ENCODE results near the gene ADAMTS14. TPM values are rescaled to one million over a fixed set of nuclear protein-coding genes. Genes with fewer than 3 reads are reported as not detected.

Gene ADAMTS14
- total RNA-seq, 2 experiments from 2014 or later = not detected

DNA sequence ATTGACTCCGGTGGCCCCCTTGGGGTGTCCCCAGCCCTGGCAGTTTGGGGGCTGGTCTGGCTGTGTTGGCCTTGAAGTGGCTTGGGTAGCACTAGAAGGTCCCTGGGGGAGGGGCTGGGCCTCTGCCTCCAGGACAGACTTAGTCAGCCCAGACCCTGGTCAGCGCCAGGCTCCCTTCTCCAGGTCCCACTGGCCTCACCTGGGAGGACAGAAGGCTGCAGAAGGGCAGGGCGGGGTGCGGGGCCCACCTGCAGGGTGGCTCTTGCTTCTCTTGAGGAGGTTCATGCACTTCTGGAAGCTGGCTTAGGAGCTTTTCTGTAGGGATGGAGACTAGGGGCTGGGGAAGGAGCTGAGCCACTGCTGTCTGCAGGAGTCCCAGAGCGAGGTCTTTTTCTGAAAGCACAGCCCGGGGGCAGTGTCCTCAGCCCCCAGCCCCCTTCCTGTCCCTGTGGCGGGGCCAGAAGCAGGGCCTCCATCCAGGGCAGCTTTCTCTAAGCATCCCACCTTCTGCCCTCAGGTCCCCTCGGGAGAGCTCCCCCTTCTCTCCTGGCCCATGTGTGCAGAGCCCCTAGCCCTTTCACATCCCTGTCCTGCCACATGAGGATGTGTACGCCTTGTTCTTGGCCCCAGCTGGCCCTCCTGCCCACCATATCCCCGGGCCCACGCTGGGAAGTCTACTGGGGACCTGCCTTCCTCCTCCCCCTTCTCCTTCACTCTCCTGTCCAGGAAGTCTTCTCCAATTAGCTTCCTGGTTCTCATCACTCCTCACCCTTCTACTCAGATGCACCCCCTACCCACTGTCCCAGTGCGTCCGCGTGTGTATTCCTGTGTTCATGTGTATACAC, 101.9 kb downstream of the ADAMTS14 start:
- H3K4me1 Mint-ChIP-seq = no peaks in the 10 kb centered on the region
- H3K9me3 Mint-ChIP-seq = no peaks in the 10 kb centered on the region
- POLR2A ChIA-PET = no interaction called here
- no peaks in the 10 kb centered on the region for H3K36me3 Mint-ChIP-seq (ENCODE audit: low read depth)
- CTCF ChIA-PET = no interaction called here
- H3K4me3 Mint-ChIP-seq = no peak overlapping the region
- DNase-seq = no peak
- peaks cover 2% of the 10 kb centered on the region for H3K27me3 Mint-ChIP-seq
- no peak overlapping the region for H3K27ac Mint-ChIP-seq

DNA sequence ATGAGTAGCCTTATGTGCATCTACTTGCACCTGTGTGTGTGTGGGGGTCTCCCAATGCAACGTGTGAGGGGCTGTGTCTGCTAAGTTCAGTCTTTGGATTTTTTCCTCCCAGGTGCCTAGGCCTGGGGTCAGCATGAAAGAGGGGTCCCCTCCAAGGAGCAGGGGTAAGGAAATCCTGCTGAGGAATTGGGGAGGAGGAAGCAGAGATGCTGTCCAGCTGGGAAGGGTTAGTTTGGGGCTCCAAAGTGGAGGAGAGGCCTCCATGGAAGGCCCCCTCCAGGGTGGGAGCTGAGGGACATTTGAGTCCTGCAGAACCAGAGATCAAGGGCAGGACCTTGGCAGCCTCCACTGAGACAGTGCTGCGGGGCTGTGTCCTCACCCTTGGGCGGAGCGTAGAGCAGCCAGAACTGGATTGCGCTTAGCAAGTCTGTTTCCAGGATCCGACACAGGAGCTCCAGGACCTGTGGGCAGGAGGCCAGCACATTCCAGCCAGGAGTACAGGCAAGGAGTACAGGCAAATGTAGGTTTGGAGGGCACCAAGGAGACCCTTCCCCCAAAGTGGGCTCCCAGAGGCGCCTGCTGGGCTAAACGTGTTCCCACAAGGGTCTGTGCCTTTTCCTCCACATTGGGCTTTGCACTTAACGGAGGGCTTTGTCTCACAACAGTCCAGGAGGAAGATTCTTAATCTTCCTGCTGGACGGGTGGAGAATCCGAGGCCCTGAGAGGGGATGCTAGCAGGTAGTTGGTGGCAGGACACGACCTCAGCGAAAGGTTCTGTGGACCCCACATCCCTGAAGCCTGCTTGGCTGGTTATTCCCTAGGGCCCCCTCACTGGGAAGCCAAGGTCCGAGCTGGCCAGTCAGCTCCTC, 102.7 kb downstream of the ADAMTS14 start:
- ChIA-PET CTCF (interaction anchor here (1.0 kb wide), 1 partner anchor 28 kb away, joined by 3 read pairs; no protein-coding TSS in a partner anchor), POLR2A (no interaction called here)
- H3K27me3 Mint-ChIP-seq = no peaks in the 10 kb centered on the region
- no peak overlapping the region for H3K4me3 Mint-ChIP-seq
- H3K4me1 Mint-ChIP-seq = no peaks in the 10 kb centered on the region
- H3K27ac Mint-ChIP-seq = no peak overlapping the region
- H3K9me3 Mint-ChIP-seq = no peaks in the 10 kb centered on the region
- no peaks in the 10 kb centered on the region for H3K36me3 Mint-ChIP-seq (ENCODE audit: low read depth)
- no peak for DNase-seq

DNA sequence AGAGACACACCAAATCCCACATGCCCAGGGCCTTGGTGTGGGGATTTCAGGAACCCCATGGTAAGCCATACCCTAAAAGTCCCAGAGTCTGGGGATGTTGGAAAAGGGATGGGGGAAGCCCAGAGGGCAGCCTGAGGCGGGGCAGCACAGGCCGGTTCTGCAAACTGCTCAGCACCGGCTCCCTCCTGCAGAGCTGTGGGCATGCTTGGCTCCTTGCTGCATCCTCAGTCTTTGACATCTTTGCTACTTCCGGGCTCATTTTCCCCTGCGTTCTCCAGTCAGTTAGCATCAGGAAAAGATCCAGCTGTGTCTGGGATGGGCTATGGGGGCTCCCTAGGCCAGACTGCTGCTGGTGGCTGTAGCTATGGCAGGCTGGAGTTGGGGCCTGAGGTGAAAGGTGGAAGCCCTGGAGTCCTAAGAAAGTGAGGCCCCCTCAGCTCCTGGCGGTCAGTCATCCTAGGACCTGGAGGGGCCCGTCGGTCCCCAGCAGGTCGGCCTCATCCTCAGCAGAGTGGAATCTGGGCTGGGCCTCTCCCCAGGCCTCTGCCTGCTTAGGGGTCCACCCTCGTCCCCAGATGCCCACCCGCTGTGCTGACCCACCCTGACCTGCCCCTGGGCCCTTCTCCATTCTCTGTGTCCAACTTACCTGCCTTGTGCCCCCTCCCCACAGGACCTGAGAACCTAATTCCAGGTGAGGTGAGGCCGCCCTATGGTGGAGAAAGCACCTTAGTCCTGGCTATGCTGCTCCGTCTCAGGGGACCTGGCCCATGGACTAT, 103.6 kb downstream of the ADAMTS14 start:
- Mint-ChIP-seq H3K36me3 (ENCODE audit: low read depth) (no peaks in the 10 kb centered on the region), H3K27me3 (no peaks in the 10 kb centered on the region), H3K4me1 (no peaks in the 10 kb centered on the region), H3K9me3 (no peaks in the 10 kb centered on the region), H3K27ac (no peak overlapping the region), H3K4me3 (no peak overlapping the region)
- DNase-seq = no peak
- POLR2A ChIA-PET = no interaction called here
- CTCF ChIA-PET = interaction anchor here (1.0 to 1.1 kb wide), 2 partner anchors 27 to 216 kb away, joined by 3 read pairs; no protein-coding TSS in a partner anchor

DNA sequence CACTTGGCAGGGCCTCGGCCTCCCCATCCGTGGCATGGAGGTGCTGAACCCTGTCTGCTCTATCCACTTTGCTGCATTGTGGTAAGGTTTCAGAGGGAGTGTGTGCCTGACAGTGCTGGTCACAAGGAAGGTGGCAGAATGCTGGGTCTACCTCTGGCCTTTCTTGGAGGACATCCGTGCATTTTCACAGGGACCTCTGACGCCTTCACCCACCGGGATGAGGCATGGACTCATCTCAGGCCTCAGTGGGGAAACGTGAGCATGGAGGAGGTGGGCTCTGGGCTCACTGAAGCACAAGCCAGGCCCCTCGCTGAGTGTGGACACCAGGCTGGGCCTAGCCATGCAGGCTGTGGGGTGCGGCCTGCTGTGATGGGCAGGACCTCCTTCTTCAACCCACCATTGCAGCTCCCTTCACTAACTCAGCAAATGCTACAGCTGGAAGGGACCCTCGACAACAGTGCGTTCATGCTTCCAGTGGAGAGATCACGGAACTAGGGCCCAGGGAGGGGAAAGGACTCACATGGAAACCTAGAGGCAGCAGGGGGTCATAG, 104.2 kb downstream of the ADAMTS14 start:
- Mint-ChIP-seq H3K4me1 (no peaks in the 10 kb centered on the region), H3K36me3 (ENCODE audit: low read depth) (no peaks in the 10 kb centered on the region), H3K27me3 (no peaks in the 10 kb centered on the region), H3K4me3 (no peak overlapping the region), H3K9me3 (no peaks in the 10 kb centered on the region), H3K27ac (no peak overlapping the region)
- ChIA-PET POLR2A (no interaction called here), CTCF (interaction anchor here (1.0 to 1.1 kb wide), 2 partner anchors 26 to 217 kb away, joined by 3 read pairs; no protein-coding TSS in a partner anchor)
- DNase-seq = no peak

DNA sequence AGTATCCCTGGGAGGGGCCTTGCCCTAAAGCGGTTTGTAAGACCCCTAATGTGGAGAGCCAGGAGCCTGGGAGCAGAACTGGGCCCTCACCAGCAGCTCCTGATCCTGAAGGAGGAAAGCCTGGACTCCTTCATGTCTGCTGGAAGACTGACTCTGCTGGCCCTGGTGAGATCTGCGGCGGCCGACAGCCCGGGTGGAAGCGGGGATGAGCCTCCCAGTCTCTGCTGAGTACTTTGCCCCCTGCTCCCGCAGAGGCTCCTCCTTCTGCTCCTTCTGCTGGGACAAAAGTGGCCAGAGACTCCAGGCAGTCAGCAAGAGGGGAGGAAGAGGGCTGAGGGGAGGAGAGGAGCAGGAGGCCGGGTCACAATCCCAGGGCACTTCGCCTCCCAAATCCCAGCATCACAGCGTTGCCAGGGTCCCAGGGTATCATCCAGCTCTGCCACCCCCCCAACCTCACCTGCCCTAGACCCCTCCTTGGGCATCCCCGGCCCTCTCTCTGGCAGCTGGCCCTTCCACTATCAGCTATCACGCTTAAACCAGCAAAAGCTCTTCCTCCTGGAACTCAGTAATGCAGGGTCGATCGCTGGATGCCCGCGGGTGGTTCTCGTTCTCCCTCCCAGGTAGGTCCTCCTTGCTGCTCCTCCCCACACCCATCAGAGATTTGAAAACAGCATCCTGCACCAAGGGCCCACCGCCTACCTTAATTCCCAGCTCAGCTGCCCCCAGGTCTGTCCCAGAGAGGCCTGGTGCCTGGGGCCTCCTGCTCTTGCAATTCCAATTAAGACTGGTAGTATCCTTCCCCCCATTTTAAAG, 105.0 kb downstream of the ADAMTS14 start:
- H3K27me3 Mint-ChIP-seq = no peaks in the 10 kb centered on the region
- H3K9me3 Mint-ChIP-seq = no peaks in the 10 kb centered on the region
- H3K4me1 Mint-ChIP-seq = no peaks in the 10 kb centered on the region
- no peaks in the 10 kb centered on the region for H3K36me3 Mint-ChIP-seq (ENCODE audit: low read depth)
- DNase-seq = no peak
- no peak overlapping the region for H3K27ac Mint-ChIP-seq
- H3K4me3 Mint-ChIP-seq = no peak overlapping the region
- ChIA-PET CTCF (interaction anchor here (0.9 to 1.1 kb wide), 2 partner anchors 19 to 218 kb away, joined by 3 read pairs; no protein-coding TSS in a partner anchor), POLR2A (no interaction called here)

DNA sequence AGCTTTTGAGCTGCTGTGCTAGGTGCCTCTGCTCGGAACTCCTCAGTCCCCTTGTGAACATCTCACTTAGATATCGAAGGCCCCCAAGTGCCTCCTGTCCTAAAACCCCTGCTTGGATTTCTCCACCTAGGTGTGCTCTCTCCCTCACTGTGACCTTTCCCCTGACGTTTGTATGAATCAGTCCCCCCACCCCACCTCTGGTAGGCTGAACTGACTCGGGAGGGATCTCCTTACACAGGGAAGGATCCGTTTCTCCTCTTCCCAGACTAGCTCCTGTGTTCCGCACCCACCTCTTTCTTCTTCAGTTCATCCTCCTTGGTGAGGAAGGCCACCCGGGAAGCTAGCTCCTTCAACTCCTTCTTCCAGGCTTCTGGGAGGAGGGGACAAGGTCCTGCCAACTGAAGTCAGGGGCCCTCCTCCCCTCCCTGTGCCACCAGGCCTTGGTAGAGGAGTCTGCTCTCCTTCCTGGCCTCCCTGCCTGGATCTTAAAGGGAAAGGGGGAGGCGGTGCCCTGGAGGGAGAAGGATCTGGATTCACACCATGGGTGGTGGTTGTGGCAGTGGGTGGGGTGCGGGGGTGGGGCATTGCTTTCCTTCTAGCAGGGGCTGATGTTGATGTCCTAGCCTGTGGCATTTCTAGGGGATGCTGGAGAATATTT, 106.1 kb downstream of the ADAMTS14 start:
- no peaks in the 10 kb centered on the region for H3K4me1 Mint-ChIP-seq
- CTCF ChIA-PET = interaction anchor here (0.6 kb wide), 1 partner anchor 263 kb away, joined by 3 read pairs; no protein-coding TSS in a partner anchor
- POLR2A ChIA-PET = no interaction called here

DNA sequence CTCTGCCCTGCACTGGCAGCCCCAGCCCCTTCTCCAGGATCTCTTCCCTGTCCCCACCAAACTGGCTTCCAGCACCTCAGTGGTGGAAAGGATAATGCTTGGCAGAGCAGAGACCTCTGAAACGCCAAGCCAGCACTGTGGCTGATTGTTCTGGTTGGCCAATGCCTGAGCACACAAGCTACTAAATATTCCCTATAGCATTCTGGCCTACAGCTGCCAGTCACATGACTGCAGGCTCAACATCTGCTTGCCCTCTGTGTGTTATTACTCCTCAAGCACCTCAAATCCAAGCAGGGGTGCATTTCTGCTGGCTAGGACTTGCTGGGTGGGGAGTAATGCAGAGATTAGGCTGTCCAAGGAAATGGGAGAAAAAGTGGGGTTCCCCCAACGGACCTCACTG, 106.8 kb downstream of the ADAMTS14 start:
- ChIA-PET POLR2A (no interaction called here), CTCF (interaction anchor here (0.6 kb wide), 1 partner anchor 414 kb away, joined by 4 read pairs; no protein-coding TSS in a partner anchor)
- H3K27me3 Mint-ChIP-seq = peaks cover 3% of the 10 kb centered on the region
- H3K4me3 Mint-ChIP-seq = no peak overlapping the region
- no peaks in the 10 kb centered on the region for H3K36me3 Mint-ChIP-seq (ENCODE audit: low read depth)
- no peaks in the 10 kb centered on the region for H3K4me1 Mint-ChIP-seq
- no peak for DNase-seq
- H3K9me3 Mint-ChIP-seq = no peaks in the 10 kb centered on the region
- H3K27ac Mint-ChIP-seq = no peak overlapping the region

More for the DNA sequence above, 106.1 kb downstream of the ADAMTS14 start:
- Mint-ChIP-seq H3K27ac (no peak overlapping the region), H3K4me3 (no peak overlapping the region), H3K27me3 (peaks cover 3% of the 10 kb centered on the region), H3K36me3 (ENCODE audit: low read depth) (no peaks in the 10 kb centered on the region), H3K9me3 (no peaks in the 10 kb centered on the region)
- DNase-seq = no peak

DNA sequence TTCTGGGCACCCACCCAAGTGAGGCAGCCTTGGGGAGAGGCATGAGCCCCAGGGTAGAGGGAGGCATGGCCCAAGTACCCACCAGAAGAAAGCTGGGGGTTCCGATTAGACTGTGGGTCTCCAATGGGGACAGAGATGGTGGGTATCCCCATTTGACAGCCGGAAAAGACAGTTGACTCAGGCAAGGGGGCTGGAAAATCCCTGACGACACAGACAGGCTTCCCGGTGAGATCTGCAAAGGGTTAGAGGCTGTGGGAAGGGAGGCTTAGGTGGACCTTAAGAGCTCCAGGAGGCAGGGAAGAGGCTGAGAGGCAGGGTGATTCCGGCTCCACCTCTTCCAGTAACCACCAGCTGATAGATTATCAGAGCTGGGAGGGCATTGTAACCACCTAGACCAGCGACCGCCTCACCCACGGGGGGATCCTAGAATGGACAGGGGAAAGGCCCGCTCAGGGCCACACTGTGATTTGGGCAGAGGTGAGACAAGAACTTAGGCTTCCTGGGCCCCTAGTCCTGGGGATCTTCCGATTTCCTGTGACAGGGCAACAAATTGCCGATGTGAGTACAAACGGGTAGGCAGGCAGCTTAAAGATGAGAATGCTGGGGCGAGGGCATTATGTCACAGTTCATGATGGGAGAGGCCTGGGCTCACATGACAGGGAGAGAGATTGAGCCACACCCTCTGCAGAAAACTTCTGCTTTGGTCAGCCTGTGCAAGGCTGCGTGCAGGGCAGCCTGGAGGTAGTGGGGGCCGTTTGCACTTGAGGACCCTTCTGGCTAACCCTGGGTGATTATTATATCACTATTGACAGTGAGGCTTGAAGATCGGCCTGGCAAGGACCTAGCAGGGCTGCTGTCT, 107.4 kb downstream of the ADAMTS14 start:
- ChIA-PET POLR2A (no interaction called here), CTCF (interaction anchor here (0.6 kb wide), 1 partner anchor 415 kb away, joined by 4 read pairs; no protein-coding TSS in a partner anchor)
- Mint-ChIP-seq H3K4me1 (no peaks in the 10 kb centered on the region), H3K27me3 (peaks cover 3% of the 10 kb centered on the region), H3K36me3 (ENCODE audit: low read depth) (no peaks in the 10 kb centered on the region), H3K27ac (no peak overlapping the region), H3K4me3 (no peak overlapping the region), H3K9me3 (no peaks in the 10 kb centered on the region)
- DNase-seq = no peak

DNA sequence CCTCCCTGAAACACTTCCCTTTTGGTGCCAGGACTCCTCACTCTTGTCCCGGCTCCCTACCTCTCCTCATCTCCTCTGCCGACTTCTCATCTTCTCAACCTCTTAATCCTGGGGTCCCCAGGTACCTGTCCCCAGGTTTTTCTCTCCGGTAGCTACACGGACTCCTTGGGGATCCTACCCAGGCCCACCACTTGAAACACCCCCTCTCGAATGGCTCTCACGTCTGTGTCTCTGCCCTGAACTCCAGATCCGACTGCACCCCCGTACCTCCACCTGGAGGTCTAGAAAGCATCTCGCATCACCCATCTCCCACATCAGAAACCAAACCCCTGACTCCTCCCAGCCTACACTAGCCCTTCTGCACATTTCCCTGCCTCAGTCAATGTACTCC, 108.1 kb downstream of the ADAMTS14 start:
- H3K27me3 Mint-ChIP-seq = peaks cover 3% of the 10 kb centered on the region
- ChIA-PET CTCF (no interaction called here), POLR2A (no interaction called here)
- no peak overlapping the region for H3K27ac Mint-ChIP-seq
- no peaks in the 10 kb centered on the region for H3K9me3 Mint-ChIP-seq
- H3K4me3 Mint-ChIP-seq = no peak overlapping the region
- no peaks in the 10 kb centered on the region for H3K36me3 Mint-ChIP-seq (ENCODE audit: low read depth)
- H3K4me1 Mint-ChIP-seq = peaks cover 4% of the 10 kb centered on the region
- DNase-seq = no peak

DNA sequence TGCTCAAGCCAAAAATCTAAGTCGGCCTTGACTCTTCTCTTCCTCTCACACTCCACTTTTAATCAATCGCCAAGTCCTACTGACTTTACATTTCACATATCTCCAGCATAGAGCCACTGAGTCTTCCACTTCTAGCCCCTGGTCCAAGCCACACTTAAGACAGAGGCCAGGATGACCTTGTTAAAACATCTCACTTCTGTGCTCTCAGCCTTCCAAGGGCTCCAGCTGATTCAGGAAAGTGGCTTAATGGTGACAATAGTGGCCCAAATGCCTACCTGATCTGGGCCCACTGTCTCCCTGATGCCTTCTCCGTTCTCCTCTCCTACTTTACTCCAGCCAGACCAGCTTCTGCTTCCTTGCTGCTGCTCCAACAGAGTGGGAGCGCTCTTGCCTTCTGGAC, 108.5 kb downstream of the ADAMTS14 start:
- ChIA-PET CTCF (interaction anchor here (0.9 kb wide), 1 partner anchor 18 kb away, joined by 3 read pairs; no protein-coding TSS in a partner anchor), POLR2A (no interaction called here)
- peaks cover 6% of the 10 kb centered on the region for H3K4me1 Mint-ChIP-seq
- H3K36me3 Mint-ChIP-seq (ENCODE audit: low read depth) = no peaks in the 10 kb centered on the region
- no peak overlapping the region for H3K4me3 Mint-ChIP-seq
- H3K27me3 Mint-ChIP-seq = peaks cover 3% of the 10 kb centered on the region
- no peak for DNase-seq
- no peaks in the 10 kb centered on the region for H3K9me3 Mint-ChIP-seq
- no peak overlapping the region for H3K27ac Mint-ChIP-seq
